ENCODE results near the gene LPCAT1.
"Not testable (repeated sequence)": the region's sequence is repeated elsewhere in the genome, so short reads cannot be mapped to it uniquely, and the experiment has no call there.

LPCAT1 gene

DNA sequence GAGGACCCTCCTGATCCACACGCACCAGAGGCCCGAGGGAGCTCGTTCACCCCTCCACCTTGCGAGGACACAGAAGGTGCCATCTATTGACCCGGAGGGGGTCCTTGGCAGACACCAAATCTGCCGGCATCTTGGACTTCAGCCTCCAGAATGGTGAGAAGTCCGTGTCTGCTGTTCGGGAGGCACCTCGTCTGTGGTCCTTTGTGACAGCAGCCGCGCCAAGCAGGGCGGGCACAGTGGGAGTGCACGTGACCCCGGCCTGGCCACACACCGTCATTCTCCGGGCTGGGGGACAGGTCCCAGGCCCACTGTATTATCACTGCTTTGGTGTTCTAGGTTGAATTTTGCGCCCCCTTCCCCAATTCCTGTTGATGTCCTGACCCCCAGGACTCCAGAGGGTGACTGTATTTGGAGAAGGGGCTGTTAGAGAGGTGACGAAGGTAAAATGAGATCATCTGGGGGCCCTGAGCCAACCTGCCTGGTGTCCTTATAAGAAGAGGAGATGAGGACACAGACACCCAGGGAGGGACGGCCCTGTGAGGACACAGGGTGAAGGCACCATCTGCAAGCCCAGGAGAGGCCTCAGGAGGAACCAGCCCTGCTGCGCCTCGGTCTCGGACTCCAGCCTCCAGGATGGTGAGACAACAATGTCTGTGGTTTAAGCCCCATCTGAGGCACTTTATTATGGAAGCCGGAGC lies 15.7 kb downstream of the LPCAT1 start:
- DNase-seq, result no peak

DNA sequence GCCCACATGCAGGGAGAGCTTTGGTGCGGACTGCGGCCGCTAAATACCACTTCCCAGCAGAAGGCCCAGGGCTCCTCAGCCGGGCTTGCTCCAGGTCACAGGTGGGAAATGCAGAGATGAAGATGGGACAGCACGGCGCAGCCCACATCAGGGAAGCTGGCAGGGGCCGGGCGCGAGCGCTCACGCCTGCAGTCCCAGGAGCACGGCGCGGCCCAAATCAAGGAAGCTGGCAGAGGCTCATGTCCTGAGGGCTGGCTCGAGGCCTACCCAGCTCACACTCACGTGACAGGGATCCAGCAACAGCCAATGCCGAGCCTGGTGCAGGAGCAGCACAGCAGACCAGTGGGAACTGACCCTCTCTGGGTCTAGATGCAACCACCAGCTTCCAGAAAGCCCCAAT lies 16.3 kb downstream of the LPCAT1 start:
- no peak for DNase-seq

GRCh38 chr5:1507014-1507375 lies 16.8 kb downstream of the LPCAT1 start:
- DNase-seq, result no peak

- no peak for DNase-seq
Observed at GRCh38 chr5:1506242-1507013, 17.3 kb downstream of the LPCAT1 start.

- no peak for DNase-seq
Observed at GRCh38 chr5:1505506-1506241, 18.1 kb downstream of the LPCAT1 start.

- not testable (repeated sequence) for DNase-seq
Observed at GRCh38 chr5:1505089-1505488, 18.7 kb downstream of the LPCAT1 start.

GRCh38 chr5:1504617-1505016 lies 19.1 kb downstream of the LPCAT1 start:
- no peak for DNase-seq

DNA sequence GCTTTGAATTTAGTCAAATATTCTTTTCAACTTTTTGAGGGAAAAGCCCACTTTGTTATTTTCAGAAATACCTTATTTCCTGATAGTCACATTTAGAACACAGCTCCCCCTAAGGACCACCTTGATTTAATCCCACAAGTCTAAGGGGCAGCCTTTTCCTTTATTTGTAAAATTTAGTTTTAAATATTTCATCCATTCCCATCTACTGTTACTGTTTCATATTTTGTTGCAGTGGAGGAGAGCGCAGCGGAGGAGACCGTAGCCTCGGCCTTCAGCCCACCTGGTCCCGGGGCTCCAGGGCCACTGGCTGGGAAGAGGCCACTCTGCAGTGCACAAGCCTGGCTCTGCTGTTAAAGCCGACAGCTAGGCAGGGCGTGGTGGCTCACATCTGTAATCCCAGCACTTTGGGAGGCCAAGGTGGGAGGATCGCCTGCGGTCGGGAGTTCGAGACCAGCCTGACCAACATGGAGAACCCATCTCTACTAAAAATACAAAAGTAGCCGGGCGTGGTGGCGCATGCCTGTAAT lies 19.6 kb downstream of the LPCAT1 start:
- no peak for DNase-seq

- no peak for DNase-seq
Observed at GRCh38 chr5:1503241-1504068, 20.3 kb downstream of the LPCAT1 start.

- DNase-seq, result no peak
Observed at GRCh38 chr5:1502737-1503120, 21.0 kb downstream of the LPCAT1 start.

DNA sequence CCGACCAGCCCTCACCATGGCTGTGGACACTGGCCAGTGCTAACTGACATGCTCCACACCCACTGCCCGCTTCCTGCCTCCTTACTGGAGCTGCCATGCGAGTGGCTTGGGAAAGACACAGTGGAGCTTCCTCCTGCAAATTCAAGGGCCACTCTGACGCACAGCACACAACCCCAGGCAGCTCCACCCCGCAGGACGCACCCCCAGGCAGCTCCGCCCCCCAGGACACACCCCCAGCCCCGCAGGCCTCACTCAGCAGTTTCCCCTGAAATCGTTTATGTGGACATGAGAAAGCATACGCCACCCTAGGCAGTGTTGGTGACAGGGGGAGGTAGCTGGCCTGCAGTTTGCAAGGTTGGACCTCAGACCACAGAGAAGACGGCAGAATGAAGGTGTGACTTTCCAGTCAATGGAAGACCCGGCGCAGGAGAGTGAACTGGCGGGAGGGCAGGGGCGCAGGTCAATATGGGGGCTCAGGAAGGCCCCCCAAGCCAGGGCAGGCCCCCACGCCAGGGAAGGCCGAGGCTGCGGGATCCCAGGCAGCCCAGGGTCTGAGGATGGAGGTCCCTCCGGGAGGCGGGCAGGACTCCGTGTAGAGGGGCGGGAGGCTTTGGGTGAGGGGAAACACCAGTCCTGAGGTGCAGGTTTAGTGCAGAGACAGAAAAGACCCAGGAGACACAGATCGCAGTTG lies 21.6 kb downstream of the LPCAT1 start:
- DNase-seq, result no peak

GRCh38 chr5:1501372-1502045 lies 22.3 kb downstream of the LPCAT1 start:
- no peak for DNase-seq

DNA sequence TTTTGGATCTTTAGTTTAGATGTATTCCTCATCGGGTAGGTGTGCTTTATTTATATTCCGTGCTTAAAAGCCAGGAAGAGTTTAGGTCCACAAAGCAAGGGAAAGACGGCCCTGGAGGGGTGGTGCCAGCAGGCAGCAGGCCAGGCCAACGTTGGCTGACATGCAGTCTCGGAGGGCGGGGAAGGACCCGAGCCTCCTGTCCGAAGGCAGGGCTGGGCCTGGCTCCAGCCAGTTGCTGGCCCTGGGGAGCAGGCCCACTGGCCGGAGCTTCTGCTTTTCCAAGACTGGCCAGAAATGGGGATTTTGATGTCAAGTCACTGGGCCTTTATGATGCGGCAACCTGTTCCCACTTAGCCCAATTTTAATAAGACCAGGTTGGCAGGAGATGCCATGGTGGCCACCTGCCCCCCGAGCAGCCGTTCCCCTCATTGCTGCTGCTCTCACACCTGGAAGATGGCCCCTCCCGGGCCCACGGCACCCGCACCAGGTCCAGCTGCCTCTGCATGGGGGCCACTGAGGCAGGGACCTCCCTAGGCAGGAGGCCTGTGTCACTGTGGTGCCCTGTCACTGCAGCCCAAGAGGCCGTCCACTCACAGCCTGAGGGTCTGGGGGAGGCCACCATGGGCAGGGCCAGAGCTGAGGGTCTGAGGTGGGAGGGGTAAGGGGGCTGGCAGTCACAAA lies 23.2 kb downstream of the LPCAT1 start:
- DNase-seq, result no peak

GRCh38 chr5:1499851-1500250 lies 23.9 kb downstream of the LPCAT1 start:
- no peak for DNase-seq

- DNase-seq, result no peak
Observed at GRCh38 chr5:1498623-1499416, 24.9 kb downstream of the LPCAT1 start.

GRCh38 chr5:1497795-1498622 lies 25.8 kb downstream of the LPCAT1 start:
- no peak for DNase-seq

- no peak for DNase-seq
Observed at GRCh38 chr5:1497242-1497777, 26.4 kb downstream of the LPCAT1 start.

GRCh38 chr5:1495525-1495897 lies 28.2 kb downstream of the LPCAT1 start:
- DNase-seq, result no peak
